NOMO-1 treated with DMSO at 0.1 percent for 48 hours (cell line): Measurements from ENCODE around the gene THAP3.

Experiments used
- DNase-seq: peaks from one replicate; lab custom pipeline; 2025; ENCODE audit not compliant: unreplicated experiment; lab: John Stamatoyannopoulos, UW

Gene THAP3

DNA sequence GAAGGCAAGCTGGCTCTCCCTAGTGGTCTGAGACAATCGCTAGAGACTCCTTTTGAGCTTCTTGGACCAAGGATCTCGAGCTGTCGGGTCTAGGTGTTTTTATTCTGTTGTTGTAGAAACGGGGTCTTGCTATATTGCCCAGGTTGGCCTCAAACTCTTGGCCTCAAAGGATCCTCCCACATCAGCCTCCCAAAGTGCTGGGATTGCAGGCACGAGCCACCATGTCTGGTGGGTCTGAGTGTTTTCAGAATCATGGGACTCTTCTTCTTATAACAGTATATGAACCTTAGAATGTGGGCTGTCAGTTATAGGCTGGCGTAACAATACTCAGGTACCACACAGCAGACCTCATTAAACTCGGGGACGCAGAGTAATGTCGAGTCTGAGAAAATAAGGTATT, 43.8 kb downstream of the THAP3 start:
- DNase-seq = no peak

DNA sequence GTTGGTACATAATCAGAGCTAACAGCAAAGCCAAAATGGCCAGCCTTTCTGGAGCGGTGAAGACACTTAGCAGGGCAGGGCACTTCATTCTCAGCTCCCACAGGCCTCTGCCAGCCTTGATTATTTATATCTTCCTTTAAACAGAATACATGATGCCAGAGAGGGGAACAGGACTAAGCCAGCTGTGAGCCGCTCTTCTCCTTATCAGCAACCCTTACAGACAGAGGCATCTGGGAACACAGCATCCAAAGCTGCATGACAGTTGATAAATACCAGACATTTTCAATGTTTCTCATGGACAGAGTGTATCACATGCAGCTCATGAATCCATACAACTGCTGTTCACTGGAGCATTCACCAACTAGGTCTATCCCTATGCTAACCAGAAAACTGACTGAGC, 47.9 kb downstream of the THAP3 start:
- DNase-seq = no peak

DNA sequence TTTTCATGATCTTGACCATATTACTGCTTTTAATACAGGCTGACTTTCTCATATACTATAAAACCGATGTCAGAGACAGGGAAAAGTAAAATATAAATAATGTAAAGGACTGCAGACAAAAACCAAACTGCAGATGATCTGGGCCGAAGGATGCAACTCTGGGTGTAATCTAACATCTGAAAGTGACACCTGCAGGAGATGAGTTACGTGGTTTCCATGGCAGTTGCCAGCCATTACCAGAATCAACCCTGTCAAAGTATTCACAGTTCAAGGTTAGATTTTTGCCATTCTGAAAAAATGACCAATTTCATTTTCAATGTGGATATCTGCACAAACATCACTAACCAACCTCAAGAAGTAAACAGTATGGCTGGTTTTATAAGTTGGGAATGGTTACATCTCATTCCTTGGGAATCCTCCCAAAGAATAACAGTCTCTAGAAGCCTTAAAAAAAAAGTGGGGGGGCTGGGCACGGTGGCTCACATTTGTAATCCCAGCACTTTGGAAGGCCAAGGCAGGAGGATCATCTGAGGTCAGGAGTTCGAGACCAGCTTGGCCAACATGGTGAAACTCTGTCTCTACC, 49.2 kb downstream of the THAP3 start:
- no peak for DNase-seq

DNA sequence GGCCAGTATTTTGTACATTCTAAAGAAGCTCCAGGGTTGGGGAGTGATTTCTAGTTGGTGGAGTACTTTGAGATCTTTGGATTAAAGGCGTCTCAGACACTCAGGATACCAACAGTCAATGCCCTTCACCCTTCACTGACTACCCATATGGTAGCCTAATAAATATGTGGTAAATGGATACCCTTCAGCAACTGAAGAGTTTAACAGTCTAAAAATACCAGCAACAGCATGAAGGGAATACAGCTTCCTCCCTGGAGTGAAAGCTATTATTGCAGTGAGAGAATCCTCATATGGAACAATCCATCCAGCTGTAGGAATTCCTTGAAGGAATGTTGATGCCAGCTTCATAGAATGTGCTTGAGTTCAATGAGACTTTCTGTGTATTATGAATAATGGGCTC, 50.1 kb downstream of the THAP3 start:
- no peak for DNase-seq

DNA sequence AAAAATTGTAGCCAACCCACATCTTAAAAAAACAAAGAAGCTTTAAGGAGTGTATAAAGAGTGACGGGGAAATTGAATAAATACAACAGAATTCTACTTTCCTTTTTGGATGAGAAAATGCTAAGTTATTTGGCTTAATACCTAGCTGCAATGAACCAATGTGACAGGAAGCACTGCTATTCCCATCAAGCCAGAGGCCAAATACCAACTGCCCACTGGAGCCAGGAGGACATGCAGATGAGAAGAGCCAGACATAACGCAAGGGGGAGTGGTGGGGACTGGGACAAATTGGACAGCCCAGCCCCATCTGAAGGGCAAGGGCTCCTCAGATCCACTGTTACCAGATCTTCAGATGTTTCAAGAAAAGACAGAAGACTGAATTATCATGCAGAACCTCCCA, 51.3 kb downstream of the THAP3 start:
- no peak for DNase-seq
